K562 (cell line): ENCODE data around the gene ARL11. TPM values are rescaled to one million over a fixed set of nuclear protein-coding genes. Genes with fewer than 3 reads are reported as not detected.

Experiments
- CEBPB ChIP-seq: fragments of 450-650 bp; IDR thresholded peaks from 2 replicates; pipeline ENCODE4 v1.6.1; 2016; ENCODE audit warnings: missing genetic modification characterization, missing compliant biosample characterization
- E2F3 ChIP-seq: fragments of 250-450 bp; sonication (Bioruptor Pico); IDR thresholded peaks from 2 replicates; pipeline ENCODE4 v1.4.0; 2020; ENCODE audit warnings: mild to moderate bottlenecking
- EP300 ChIP-seq: IDR thresholded peaks from 2 replicates; pipeline ENCODE4 v1.6.1; 2012; ENCODE audit warnings: low read length, improper control_type of control experiment
- ETS1 ChIP-seq: conservative IDR thresholded peaks from 2 replicates; pipeline ENCODE4 v1.6.1; 2011; ENCODE audit warnings: low read depth, mild to moderate bottlenecking, low read length; ENCODE audit not compliant: control insufficient read depth
- POLR2A ChIP-seq: fragments of 450-650 bp; conservative IDR thresholded peaks from 2 replicates; pipeline ENCODE4 v1.6.1; 2016
- RCOR1 ChIP-seq, 2 experiments: IDR thresholded peaks; 2 replicates each; pipeline ENCODE4 v1.6.1; 2012; ENCODE audit warnings: low read depth in 2 of 2, low read length in 2 of 2, borderline replicate concordance in 1 of 2, improper control_type of control experiment in 1 of 2
- RFX1 ChIP-seq: fragments of 450-650 bp; IDR thresholded peaks from 2 replicates; pipeline ENCODE4 v1.6.1; 2016; ENCODE audit warnings: mild to moderate bottlenecking, moderate library complexity
- SMARCA5 ChIP-seq: fragments of 450-650 bp; IDR thresholded peaks from 2 replicates; pipeline ENCODE4 v1.6.1; 2016
- TAL1 ChIP-seq: fragments of 450-650 bp; IDR thresholded peaks from 2 replicates; pipeline ENCODE4 v1.6.1; 2016; ENCODE audit warnings: mild to moderate bottlenecking
- TEAD4 ChIP-seq, 2 experiments: sonication (generic) in 1 of 2; formaldehyde crosslinking in 1 of 2; IDR thresholded peaks; 2 replicates each; pipeline versions ENCODE4 v1.6.1 to v1.8.0; 2012 to 2022; ENCODE audit warnings: borderline replicate concordance in 1 of 2, inconsistent platforms in 1 of 2, low read length in 1 of 2, mild to moderate bottlenecking in 1 of 2, missing genetic modification reagents in 1 of 2
- USF1 ChIP-seq: sonication (generic); formaldehyde crosslinking; IDR thresholded peaks from 2 replicates; pipeline ENCODE4 v1.9.0; 2022; ENCODE audit warnings: mild to moderate bottlenecking, missing genetic modification reagents
- ZNF408 ChIP-seq: fragments of 250-450 bp; sonication (Bioruptor Pico); IDR thresholded peaks from 2 replicates; pipeline ENCODE4 v1.4.0; 2020; ENCODE audit warnings: low read depth, mild to moderate bottlenecking, moderate library complexity
- ZNF431 ChIP-seq: sonication (generic); formaldehyde crosslinking; IDR thresholded peaks from 2 replicates; pipeline ENCODE4 v1.8.0; 2022; ENCODE audit warnings: mild to moderate bottlenecking, missing genetic modification reagents
- polyA plus RNA-seq, 8 experiments: library from polyadenylated mRNA; depleted of rRNA in 4 of 8; stranded (reverse) in 5 of 8; unstranded in 3 of 8; fragments of >200 nt; fragmentation: Nextera tagmentation in 2 of 8; fragmentation: Illumina TruSeq in 1 of 8; extraction: Ambion mirVana in 2 of 8; extraction: Trizol in 1 of 8; gene quantifications; 2 replicates each; pipeline versions ENCODE4 v1.2.1 to v1.2.3, GENCODE V29; 2011 to 2014; ENCODE audit warnings: inconsistent platforms in 1 of 8, missing spikeins in 1 of 8
- total RNA-seq, 7 experiments: library from RNA; depleted of rRNA in 6 of 7; stranded (reverse); fragments of >200 nt in 6 of 7; fragmentation: Illumina TruSeq in 2 of 7; extraction: Trizol in 2 of 7; gene quantifications; 2 replicates each; pipeline versions ENCODE4 v1.2.1 to v1.2.3, GENCODE V29; 2011 to 2021; ENCODE audit warnings: low replicate concordance in 1 of 7
- TF ChIP-seq, protein P1 (sequence below): fragments of 450-650 bp; IDR thresholded peaks from 2 replicates; pipeline ENCODE4 v1.6.1; 2016
- TF ChIP-seq, protein P2 (sequence below): fragments of 250-450 bp; sonication (Bioruptor Pico); IDR thresholded peaks from 2 replicates; pipeline ENCODE4 v1.9.0; 2021; ENCODE audit warnings: mild to moderate bottlenecking

The ARL11 gene
- total and polyA plus RNA-seq, 9 of the 15 experiments (the other 6 are each of a cell fraction or from before 2014, with no cell fraction given) = 0.18 to 0.87 (median 0.45) TPM

DNA sequence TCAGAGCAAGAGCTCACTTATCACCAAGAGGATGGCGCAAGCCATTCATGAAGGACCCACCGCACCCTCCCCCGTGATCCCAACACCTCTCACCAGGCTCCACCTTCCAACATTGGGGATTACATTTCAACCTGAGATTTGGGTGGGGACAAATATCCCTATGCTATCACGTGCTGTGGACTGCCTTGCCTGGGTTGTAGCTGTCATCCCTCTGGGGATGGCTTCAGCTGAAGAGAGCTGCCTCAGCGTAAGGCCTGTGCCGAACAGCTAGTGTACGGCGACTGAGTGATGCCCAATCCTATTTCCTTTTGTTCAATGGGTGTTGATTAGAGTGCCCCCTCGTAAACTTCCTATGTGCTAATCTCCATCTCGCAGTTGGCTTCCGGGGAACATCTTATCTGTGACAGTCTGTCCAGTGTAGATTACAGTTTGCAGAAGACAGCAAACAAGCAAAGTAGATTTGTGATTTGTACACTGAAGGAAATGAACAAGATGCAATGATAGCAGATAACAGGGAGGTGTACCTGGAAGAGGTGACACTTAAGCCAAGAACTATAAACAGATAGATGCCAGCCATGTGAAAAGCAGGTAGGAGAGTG lies 31.2 kb upstream of the ARL11 start (continued):
- TF ChIP-seq RCOR1 (IDR thresholded peaks at IDR 0.05; ENCODE audit: borderline replicate concordance in 1 of 2, low read depth in 2 of 2, low read length in 2 of 2) (peak in 1 of 2 experiments; percentile 21; a peak in 1 of 4 replicates), TEAD4 (IDR thresholded peaks at IDR 0.05; ENCODE audit: low read length) (peak; percentile 31; the same call in 1 of the 2 replicates), TEAD4 (CRISPR knock-in tag; IDR thresholded peaks at IDR 0.05; ENCODE audit: borderline replicate concordance) (no peak), ZNF431 (CRISPR knock-in tag) (no peak), SMARCA5 (no peak), CEBPB (tag) (no peak), ZNF408 (CRISPR knock-in tag) (no peak), RFX1 (no peak), TAL1 (peak; percentile 45; the same call in 1 of the 2 replicates), POLR2A (no peak), USF1 (CRISPR knock-in tag) (peak; percentile 64), EP300 (0 out of 2 replicates have a peak, but pooled peaks have one; percentile 9), E2F3 (CRISPR knock-in tag) (no peak), ETS1 (no peak)
- TF ChIP-seq, protein P1, sequence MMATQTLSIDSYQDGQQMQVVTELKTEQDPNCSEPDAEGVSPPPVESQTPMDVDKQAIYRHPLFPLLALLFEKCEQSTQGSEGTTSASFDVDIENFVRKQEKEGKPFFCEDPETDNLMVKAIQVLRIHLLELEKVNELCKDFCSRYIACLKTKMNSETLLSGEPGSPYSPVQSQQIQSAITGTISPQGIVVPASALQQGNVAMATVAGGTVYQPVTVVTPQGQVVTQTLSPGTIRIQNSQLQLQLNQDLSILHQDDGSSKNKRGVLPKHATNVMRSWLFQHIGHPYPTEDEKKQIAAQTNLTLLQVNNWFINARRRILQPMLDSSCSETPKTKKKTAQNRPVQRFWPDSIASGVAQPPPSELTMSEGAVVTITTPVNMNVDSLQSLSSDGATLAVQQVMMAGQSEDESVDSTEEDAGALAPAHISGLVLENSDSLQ = no peak
- TF ChIP-seq, protein P2, sequence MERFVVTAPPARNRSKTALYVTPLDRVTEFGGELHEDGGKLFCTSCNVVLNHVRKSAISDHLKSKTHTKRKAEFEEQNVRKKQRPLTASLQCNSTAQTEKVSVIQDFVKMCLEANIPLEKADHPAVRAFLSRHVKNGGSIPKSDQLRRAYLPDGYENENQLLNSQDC (CRISPR knock-in tag) = no peak
